ENCODE data around the gene C5. TPM values are rescaled to one million over a fixed set of nuclear protein-coding genes. Genes with fewer than 3 reads are reported as not detected.

Gene C5
- total RNA-seq, 4 donors from 2014 or later: 5.2 to 7.2 (median 6.2) TPM

GRCh38 chr9:120940573-120940972 is 109.5 kb downstream of the C5 start:
- DNase-seq (ENCODE audit: low spot score) (no peak), ATAC-seq (ENCODE audit: low FRiP score) (no peak)
- no peak for TF ChIP-seq CTCF (IDR thresholded peaks at IDR 0.05)

- no peak for TF ChIP-seq CTCF (IDR thresholded peaks at IDR 0.05)
- ATAC-seq (ENCODE audit: low FRiP score) (no peak), DNase-seq (ENCODE audit: low spot score) (no peak)
Measured at GRCh38 chr9:120938851-120939250, 111.2 kb downstream of the C5 start.

- TF ChIP-seq CTCF (IDR thresholded peaks at IDR 0.05): no peak
- DNase-seq (ENCODE audit: low spot score): no peak
- no peak for ATAC-seq (ENCODE audit: low FRiP score)
Measured at GRCh38 chr9:120937596-120937995, 112.5 kb downstream of the C5 start.

GRCh38 chr9:120937127-120937526 is 112.9 kb downstream of the C5 start:
- TF ChIP-seq CTCF (IDR thresholded peaks at IDR 0.05): no peak
- DNase-seq (ENCODE audit: low spot score) (no peak), ATAC-seq (ENCODE audit: low FRiP score) (no peak)

- ATAC-seq (ENCODE audit: low FRiP score): no peak
- no peak for TF ChIP-seq CTCF (IDR thresholded peaks at IDR 0.05)
Measured at GRCh38 chr9:120936764-120937122, 113.3 kb downstream of the C5 start.

GRCh38 chr9:120936011-120936763 is 113.9 kb downstream of the C5 start:
- DNase-seq (ENCODE audit: low spot score) (peak; percentile 99), ATAC-seq (ENCODE audit: low FRiP score) (peak; percentile 78)
- TF ChIP-seq CTCF (IDR thresholded peaks at IDR 0.05): peak in 1 of 3 donors; percentile 83

More at GRCh38 chr9:120936764-120937122, 113.3 kb downstream of the C5 start:
- no peak for DNase-seq (ENCODE audit: low spot score)

GRCh38 chr9:120935383-120935857 is 114.7 kb downstream of the C5 start:
- DNase-seq (ENCODE audit: low spot score) (peak; percentile 96), ATAC-seq (ENCODE audit: low FRiP score) (peak; percentile 65)
- TF ChIP-seq CTCF (IDR thresholded peaks at IDR 0.05): no peak

All from omental fat pad (tissue), 4 donors.